Glomerular endothelial cell (primary cell): ENCODE results near the gene CDX1. TPM values are rescaled to one million over a fixed set of nuclear protein-coding genes. Genes with fewer than 3 reads are reported as not detected.

Source experiments
- DNase-seq: peaks from one replicate; pipeline ENCODE4 v3.0.0-alpha.2; 2011; ENCODE audit warnings: low read depth, low spot score; ENCODE audit errors: extremely low read depth
- total RNA-seq: library from RNA; depleted of rRNA; stranded (reverse); fragments of >200 nt; gene quantifications from 2 replicates; pipeline ENCODE4 v1.2.3, GENCODE V29; 2015

The CDX1 gene
- not detected in 2 replicates for total RNA-seq

DNA sequence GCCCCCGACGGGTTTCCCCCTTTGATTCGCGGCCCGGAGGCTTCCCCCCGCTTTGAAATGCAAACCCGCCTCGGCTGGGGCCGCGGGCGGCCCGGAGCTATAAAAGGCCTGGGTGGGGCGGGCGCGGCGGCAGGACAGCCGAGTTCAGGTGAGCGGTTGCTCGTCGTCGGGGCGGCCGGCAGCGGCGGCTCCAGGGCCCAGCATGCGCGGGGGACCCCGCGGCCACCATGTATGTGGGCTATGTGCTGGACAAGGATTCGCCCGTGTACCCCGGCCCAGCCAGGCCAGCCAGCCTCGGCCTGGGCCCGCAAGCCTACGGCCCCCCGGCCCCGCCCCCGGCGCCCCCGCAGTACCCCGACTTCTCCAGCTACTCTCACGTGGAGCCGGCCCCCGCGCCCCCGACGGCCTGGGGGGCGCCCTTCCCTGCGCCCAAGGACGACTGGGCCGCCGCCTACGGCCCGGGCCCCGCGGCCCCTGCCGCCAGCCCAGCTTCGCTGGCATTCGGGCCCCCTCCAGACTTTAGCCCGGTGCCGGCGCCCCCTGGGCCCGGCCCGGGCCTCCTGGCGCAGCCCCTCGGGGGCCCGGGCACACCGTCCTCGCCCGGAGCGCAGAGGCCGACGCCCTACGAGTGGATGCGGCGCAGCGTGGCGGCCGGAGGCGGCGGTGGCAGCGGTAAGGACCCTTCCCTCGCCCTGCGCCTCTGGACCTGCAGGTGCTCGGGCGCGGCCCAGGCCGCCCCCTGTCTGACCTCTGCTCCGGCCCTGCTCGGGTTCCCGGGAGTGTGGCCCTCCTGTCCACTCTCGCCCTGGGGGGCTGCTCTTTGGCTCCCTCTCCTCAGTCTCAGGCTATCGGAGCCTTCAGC lies at the start of gene CDX1:
TSS of gene CDX1 (plus strand) at position 129 of the 862 bp plus-strand sequence. CDS start at position 228, 99 bp downstream.
- no peak for DNase-seq

DNA sequence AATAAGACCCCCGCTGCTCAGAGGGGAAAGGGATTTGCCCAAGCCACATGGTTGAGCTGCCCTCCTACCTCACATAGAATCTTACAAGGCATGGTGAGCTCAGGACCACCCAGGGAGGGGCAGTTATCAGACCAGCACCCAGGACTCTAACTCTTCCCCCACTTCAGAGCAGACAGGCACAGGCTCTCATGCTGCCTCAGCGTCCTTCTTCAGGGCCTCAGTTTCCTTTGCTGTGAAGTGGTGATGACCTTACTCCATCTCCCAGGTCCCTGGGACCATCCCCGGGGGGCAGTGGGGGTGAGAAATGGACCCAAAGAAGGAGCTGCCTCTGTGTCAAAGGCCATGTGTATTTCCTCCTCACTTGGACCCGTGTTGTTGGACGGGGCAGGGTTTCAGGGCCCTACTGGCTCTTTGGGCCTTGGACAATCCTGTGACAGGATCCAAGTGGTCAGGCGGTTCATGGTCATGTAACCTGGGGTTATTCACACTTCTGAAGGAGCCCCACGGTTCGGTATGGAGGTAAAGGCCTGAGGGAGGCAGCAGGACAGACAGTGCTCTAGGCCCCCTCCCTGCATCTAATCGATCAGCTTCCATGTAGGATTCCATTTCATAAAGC lies 48.5 kb upstream of the CDX1 start:
- DNase-seq, result no peak

DNA sequence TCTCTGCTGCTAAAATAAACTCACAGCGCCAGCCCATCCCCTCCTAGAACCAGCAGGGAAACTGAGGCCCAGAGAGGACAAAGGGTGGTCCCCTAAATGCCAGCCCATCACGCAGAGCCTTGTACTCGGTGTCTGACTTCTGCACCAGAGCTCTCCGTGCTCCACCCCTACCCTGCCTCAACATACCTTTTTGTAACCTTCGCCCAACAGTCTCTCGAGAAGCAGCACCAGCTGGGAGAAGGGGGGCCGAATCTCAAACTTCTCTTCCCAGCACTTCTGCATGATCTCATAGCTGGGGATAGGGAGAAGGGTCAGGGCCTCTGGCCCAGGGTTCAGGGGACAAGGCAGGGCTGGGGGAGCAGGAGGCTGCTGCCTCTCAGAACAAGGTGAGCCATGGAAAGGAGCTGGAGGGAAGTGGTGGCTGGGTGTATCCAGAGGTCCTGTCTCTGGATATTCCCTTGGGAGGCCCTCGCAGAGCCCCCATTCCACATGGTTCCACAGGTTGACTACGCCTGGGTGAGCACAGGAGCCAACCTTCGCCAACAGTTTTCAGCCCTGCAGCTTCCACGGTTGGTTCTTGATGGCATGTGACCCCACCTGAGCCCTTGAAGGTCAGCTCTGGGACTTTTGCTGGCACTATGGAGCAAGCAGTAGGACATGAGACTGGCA lies 47.9 kb upstream of the CDX1 start:
- no peak for DNase-seq

DNA sequence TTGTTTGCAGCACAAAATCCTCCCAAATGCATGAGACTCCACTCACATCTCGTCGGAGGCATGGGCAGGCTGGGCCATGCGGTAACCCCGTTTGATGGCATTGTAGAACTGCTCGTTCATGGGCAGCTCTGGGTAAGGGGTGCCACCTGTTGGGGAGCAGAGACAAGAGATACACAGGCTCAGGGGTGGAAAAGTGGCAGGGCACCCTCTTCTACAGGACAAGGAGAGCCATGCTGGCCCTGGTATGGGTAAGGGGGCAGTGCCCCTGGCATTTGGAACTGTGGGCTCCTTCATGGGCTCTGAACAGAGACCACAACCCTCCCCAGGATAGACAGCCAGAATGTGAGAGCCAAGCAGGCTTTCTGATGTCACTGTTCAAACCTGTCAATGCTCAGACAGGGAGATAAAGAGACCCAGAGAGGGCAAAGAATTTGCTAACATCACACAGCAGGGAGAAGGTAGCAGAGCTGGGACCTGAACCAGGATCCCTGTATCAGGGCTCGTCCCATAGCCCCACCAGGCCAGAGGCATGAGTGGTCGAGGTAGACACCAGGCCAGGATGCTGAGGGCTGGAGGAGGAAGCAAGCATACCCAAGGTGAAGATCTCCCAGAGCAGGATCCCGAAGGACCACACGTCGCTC lies 47.0 kb upstream of the CDX1 start:
- no peak for DNase-seq

DNA sequence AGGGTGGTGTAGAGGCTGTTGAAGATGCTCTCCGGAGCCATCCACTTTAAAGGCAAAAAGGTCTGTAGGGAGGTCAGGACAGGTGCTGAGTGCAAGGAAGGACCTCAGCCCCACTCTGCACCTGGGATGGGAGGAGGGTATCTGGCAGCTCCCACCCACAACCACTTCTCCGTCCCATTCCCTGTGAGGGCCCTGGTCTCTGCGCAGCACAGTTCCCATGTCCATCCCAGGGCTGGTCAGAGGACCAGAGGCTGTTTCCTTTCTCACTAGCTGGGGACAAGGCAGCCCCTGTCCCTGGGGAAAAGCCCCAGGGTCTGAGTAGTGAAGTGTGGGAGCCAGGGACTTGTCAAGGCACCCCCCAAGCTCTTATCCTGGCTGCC lies 46.5 kb upstream of the CDX1 start:
- no peak for DNase-seq

DNA sequence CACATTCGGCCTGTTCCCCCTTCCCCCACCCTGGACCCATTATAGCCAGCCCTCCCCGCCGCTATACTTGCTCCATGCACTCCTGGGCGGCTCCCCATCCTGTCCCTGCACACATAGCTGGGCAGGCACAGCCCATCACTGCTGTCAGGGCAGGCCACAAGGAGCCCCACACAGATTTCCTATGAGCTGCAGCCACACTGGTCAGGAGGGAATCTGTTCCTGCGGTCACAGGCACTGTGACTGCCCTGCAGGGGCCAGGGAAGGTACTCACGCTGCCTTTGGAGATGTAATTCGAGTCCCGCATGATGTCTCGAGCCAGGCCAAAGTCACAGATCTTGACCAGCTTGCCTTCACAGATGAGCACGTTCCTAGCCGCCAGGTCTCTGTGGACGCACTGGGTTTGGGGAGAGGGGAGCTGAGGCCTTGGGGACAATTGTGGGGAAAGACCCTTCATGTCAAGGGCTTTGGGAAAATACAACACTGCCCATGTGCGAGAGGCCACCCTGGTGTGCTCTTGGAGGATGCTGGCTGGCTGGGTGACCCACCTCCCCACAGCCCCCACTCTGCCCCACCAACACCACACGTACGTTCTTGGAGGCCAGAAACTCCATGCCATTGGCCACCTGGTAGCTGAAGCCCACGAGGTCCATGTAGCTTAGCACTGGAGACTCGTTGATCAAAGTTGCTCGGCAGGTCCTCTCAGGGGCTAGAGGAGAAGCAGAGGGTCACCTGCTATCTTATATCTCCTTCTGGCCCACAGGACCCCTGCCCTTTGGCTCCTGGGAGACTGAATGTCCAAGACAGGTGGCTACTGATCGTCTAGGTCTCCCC lies 45.7 kb upstream of the CDX1 start:
- no peak for DNase-seq

DNA sequence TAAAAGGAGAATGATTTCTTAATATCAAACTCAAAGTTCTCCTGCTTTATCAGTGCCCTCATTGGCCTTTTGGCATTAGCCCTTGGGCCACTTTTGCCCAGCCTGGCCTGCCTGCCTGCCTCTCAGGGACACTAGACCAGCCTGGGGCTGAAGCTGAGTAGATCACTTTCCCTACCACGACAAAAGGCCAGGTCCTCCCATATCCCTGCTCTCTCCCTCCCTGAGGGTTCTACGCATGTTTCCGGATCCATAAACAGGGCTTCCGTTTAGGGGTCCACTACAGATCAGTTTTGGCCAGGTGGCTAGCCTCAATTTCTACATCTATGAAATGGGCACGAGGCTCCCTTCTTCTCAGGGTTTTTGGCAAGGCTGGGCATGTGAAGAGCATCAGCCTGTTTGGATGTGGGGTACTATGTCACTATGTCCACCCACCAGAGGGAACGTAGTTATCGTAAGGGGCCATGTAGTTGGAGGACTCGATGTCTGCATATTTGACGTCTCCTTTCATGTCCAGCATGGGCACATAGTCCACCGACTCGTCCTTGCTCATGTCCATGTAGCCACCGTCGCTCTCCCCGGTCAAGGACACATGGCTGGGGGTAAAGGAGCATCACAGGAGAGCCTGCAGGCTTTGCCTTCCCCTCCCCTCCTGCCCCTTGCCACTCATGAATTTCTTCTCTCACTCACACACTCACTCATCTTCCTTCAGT lies 45.0 kb upstream of the CDX1 start:
- no peak for DNase-seq

DNA sequence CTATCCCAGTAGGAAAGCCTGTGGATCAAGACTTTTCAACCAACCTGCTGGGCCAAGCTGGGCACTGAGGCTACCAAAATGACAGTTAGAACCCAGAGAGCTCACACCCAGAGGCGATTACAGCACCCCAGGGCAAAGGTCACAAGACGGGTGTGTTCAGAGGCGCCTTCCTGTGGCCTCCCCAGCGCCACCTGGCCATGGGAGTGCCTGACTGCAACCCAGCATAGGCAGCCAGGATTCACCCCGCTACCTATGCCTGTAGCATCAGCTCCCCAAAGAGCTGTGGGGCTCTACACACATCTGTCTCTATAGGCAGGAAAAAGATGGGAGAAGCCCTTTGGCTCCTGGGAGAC lies 44.4 kb upstream of the CDX1 start:
- DNase-seq, result no peak

DNA sequence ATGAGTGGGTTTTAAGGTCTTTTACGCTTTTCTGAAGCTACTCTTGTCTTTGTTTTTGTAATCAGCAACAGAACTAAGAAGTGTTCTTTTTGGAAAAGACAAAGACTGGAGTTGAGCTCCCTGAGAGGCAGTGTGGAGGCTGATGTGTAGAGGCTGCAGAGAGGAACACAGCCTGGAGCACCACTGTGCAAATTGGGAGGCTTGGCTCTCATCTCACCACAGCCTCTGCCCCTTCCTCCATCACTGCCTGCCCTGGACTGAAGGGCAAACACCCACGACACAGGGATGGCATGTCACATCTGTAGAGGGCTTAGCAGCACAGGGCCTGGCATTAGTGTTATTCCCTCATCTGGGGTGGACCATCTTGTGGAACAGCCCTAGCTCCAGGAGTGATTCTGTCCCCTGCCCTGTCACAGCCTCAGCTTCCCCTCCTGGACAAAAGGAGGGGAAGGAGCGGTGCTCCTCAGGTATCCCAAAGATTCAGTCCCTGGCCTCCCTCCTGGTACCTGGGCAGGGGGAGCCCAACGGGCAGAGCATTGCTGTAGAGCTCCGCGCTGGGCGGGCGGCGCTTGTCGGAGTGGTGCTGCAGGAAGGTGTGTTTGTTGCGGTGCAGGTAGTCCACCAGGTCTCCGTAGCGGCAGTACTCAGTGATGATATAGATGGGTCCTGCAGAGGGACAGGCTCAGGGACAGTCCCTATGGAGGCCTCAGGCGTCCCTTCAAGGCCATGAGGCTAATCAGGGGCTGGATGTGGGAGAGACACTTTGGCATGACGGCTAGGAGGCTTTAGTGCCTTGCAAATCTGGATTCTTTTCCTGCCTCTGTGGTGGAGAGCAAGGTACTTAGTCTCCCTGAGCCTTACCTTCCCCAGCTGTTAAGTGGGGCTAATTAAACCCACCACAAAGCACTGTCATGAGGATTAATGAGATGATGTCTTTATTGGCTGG lies 43.8 kb upstream of the CDX1 start:
- no peak for DNase-seq

DNA sequence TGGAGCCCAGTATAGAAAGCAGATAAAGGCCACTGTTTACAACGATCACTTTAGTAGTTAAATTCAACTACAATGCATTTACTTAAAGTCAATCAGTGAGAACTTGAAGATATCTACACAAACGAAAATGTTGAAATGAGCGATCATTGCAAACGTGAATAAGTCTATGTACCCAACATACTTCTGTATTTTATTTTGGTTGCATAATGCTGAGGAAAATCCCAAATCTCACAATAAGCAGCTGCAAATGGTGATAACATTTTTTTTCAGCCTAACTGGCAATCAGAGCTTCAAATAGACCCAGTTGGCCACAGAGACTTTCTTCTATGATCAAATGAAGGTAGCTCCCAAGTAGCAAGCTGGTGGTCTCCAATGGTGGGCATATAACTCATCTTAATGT lies 43.0 kb upstream of the CDX1 start:
- DNase-seq, result no peak

DNA sequence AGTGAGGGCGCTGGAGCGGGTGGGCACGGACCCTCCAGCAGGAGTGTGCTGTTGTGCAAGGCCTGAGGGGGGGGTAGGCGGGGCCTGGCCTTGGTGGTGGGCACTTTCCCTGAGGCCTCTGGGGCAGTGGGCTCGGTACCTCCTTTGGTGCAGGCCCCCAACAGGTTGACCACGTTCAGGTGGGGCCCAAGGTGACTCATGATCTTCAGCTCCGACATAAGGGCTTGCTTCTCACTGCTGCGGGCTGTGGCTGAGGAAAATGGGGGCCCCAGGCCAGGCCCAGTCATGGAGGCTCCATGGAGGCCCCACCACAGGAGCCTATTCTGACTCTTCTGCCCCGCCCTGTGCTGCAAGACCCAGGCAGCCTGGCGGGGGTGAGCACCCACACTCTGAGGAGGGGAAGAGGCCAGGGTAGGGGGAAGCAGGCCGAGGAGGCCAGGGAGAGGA lies 42.4 kb upstream of the CDX1 start:
- DNase-seq, result no peak

DNA sequence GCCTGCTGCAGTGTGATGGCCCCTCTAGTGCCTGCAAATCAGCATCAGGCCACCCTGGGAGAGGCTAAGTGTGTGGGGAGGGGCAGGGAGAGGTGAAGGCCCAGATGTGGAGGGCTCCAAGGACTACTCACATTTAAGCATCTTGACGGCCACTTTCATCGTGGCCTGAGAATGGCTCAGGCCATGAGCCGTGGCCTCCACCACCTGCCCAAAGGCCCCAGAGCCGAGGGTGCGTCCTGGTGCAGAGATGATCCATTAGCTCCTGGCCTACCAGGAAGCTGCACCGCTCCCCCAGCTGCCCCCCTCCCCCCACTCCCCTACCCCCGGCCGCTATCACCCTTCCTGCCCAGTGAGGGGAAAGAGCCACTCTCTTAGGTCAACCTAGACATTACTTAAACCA lies 42.0 kb upstream of the CDX1 start:
- no peak for DNase-seq

DNA sequence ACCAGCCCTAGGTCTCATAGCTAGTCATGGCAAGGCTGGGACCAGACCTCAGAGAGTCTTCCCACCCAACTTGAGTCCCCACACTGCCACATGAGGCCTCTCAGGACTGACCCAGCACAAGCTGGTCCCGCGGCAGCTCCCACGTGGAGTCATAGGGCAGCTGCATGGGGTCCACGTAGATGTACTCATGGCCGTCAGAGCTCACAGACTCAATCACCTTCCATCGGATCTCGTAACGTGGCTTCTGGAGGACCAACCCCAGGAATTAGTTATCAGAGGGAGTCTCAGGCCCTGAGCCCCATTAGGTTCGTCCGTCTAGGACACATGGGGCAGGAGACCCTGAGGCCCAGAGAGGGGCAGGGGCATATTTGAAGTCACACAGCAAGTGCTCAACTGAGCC lies 41.2 kb upstream of the CDX1 start:
- DNase-seq, result no peak

DNA sequence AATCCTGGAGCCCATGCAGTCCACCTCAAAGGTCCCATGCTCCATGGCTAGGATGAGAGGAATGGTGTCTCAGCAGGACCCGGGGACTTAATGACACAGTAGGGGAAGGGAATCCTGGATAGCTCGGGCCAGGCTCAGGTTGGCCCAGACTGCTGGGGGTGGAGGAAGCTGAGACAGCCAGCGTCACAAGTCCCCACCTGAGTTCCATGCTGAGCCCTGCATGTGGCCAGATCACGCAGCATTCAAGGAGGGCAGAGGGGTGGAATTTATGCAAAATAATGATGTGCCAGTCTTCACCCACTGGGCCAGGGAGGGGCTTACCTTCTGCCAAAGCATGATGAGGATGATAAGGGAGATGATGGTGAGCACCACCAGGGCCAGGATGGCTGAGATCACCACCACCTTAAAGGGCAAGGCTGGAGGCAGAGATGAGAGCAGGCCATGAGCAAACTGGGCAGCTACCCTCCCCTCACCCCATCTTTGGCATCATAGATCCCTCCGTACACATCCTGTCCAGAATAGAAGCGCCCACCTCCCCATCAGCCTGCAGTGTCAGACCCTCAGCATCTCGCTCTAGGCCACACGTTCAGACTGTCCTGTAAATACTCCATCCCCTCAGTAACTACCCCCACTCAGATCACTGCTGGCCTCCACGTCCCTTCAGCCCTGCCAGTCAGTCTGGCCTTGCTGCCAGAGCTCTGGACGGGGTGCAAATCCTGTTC lies 40.2 kb upstream of the CDX1 start:
- DNase-seq, result no peak

DNA sequence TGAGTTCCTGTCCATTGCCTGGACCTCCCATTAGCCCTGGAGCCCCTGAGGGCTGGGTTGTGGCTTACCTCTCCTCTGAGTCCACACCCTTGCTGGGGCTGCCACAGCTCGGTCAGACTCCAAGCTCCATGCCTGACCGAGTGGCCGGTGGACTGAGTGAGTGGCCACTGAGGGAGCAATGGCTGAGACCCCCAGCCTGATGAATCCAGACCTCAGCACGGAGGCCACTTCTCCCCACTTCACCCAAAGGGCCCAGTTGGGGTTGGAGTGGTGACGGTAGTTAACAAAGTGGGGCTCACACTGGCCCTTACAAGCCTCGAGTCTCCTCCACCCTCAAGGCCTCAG lies 39.7 kb upstream of the CDX1 start:
- DNase-seq, result no peak

DNA sequence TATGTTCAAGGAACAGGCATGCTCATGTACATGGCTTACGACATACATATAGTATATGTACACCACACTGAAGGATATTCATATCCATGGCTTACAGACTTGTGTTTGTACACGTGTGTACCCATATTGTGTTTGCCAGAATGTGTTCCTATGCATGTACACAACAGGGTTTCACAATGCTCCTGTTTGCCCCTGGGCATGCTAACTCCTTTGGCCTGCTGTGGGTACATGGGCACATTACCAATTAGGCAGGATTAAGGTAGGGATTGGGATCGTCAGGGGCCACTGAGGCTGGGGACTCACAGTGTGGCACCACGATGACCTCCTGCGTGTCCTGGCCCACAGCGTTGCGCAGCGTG lies 37.1 kb upstream of the CDX1 start:
- DNase-seq, result no peak

DNA sequence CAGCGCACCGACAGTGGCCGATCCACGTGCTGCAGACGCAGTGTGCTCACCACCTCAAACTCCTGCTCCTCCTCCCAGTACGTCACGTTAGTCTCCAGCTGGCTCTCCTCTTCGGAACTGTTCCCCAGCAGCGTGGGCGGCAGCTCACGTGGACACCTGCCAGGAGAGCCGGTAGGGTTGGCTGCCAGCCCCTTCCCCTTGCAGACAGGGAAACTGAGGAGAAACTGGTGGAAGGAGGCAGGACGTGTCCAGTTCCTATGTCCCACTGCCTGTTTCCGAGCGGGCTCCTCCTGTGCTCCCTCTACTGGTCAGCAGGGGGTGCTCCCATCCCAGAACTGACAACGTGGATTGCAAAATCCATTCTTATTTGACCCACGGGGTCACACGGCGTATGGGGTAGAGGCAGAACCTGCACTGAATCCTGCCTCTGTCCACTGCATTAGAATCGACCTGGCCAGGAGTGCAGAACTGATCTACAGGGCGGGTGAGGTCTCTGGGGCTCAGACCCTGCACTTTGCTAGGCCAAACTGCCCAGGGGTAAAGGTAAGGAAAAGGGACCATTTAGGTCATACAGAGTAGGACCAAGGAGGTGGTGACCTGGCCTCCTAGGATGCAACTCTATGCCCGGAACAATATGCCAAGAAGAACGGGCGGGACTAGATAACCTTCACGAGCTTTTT lies 36.6 kb upstream of the CDX1 start:
- DNase-seq, result no peak

DNA sequence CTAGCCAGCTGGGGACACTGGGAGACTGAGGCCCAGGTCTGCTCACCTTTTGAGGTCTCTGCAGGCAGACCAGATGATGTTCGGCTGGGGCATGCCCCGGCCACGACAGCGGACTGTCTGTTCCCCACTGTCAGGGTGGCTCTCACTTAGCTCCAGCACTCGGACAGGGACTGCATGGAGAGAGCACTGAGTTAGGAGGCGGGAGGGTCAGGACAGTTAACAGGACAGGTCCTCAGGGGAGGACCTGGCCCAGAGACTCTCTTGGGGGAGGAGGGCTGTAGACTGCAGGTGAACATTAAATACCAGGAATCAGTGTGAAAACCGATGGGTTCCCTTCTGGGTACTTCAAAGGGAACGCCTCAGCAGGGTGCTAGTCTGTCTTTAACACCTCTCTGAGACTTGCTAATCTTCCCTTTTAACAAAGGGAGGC lies 36.1 kb upstream of the CDX1 start:
- DNase-seq, result no peak
